Endodermal cell (in vitro differentiated cells): Measurements from ENCODE around the gene EYS. TPM values are rescaled to one million over a fixed set of nuclear protein-coding genes. Genes with fewer than 3 reads are reported as not detected.
"Not testable (repeated sequence)": the region's sequence is repeated elsewhere in the genome, so short reads cannot be mapped to it uniquely, and the experiment has no call there.

Experiments
- DNase-seq: peaks from one replicate; pipeline ENCODE4 v3.0.0-alpha.2; 2017
- H3K27ac ChIP-seq: 2 replicates; pipeline ENCODE4 v1.5.1; 2013; ENCODE audit warnings: mild to moderate bottlenecking, low read depth, low read length, moderate library complexity
- H3K27me3 ChIP-seq: 2 replicates; pipeline ENCODE4 v1.6.1; 2013; ENCODE audit warnings: mild to moderate bottlenecking, low read length, moderate library complexity; ENCODE audit not compliant: insufficient read depth, control insufficient read depth, poor library complexity, severe bottlenecking
- H3K36me3 ChIP-seq: 2 replicates; pipeline ENCODE4 v1.7.0; 2013; ENCODE audit warnings: mild to moderate bottlenecking, low read length, moderate library complexity; ENCODE audit not compliant: control insufficient read depth, insufficient read depth
- H3K4me1 ChIP-seq: one replicate; pipeline ENCODE4 v1.7.0; 2013; ENCODE audit warnings: low read length; ENCODE audit not compliant: control insufficient read depth, insufficient read depth
- H3K4me3 ChIP-seq: 2 replicates; pipeline ENCODE4 v1.5.1; 2013; ENCODE audit warnings: mild to moderate bottlenecking, low read length, moderate library complexity
- H3K9ac ChIP-seq: 2 replicates; pipeline ENCODE4 v1.6.1; 2013; ENCODE audit warnings: mild to moderate bottlenecking, low read length, moderate library complexity; ENCODE audit not compliant: poor library complexity, severe bottlenecking; ENCODE audit errors: extremely low read depth
- H3K9me3 ChIP-seq: 2 replicates; pipeline ENCODE4 v1.6.1; 2013; ENCODE audit warnings: mild to moderate bottlenecking, low read length, moderate library complexity; ENCODE audit not compliant: control insufficient read depth
- H3K27ac Mint-ChIP-seq: 2 replicates; pipeline ENCODE4 v1.8.0; 2020; ENCODE audit warnings: mixed read lengths
- H3K27me3 Mint-ChIP-seq: 2 replicates; pipeline ENCODE4 v1.8.0; 2021; ENCODE audit warnings: mild to moderate bottlenecking, mixed read lengths; ENCODE audit not compliant: insufficient read depth
- H3K36me3 Mint-ChIP-seq: 2 replicates; pipeline ENCODE4 v1.8.0; 2020; ENCODE audit warnings: low read depth, mixed read lengths
- H3K4me1 Mint-ChIP-seq: 2 replicates; pipeline ENCODE4 v1.8.0; 2020; ENCODE audit warnings: mixed read lengths
- H3K4me3 Mint-ChIP-seq: 2 replicates; pipeline ENCODE4 v1.8.0; 2020; ENCODE audit warnings: mild to moderate bottlenecking, moderate library complexity, mixed read lengths
- H3K9me3 Mint-ChIP-seq: 2 replicates; pipeline ENCODE4 v1.8.0; 2020; ENCODE audit warnings: mild to moderate bottlenecking, mixed read lengths
- CTCF ChIP-seq: fragments of 200-600 bp; sonication (generic); conservative IDR thresholded peaks from 2 replicates; pipeline ENCODE4 v1.5.0; 2021; ENCODE audit warnings: antibody characterized with exemption, mild to moderate bottlenecking
- WGBS, 2 experiments: methylation state at CpG; one replicate each; pipeline versions ENCODE4 v1.1.5 to v1.1.7; 2013; ENCODE audit warnings: missing lambda C conversion rate in 2 of 2, mixed read lengths in 1 of 2; ENCODE audit not compliant: insufficient coverage in 1 of 2, insufficient read length in 1 of 2; 5-methylcytosine and 5-hydroxymethylcytosine counted together
- total RNA-seq, 2 donors: library from RNA; stranded (reverse); fragmentation: NEBNext Ultra II Directional in 1 of 2; extraction: Animal tissue kit (Norgen Biotek cat#: 25700) in 1 of 2; gene quantifications; 2 replicates in 1 of 2; 3 replicates in 1 of 2; pipeline ENCODE4 v1.2.1, GENCODE V29; 2021

Gene EYS
- total RNA-seq, 2 donors from 2014 or later: 0.31 to 0.70 TPM

- no peaks in the 10 kb centered on the region for H3K9me3 Mint-ChIP-seq
- Histone ChIP-seq H3K4me1 (no peaks in the 10 kb centered on the region), H3K9ac (no peak overlapping the region), H3K27ac (no peak overlapping the region), H3K4me3 (no peak overlapping the region), H3K9me3 (no peaks in the 10 kb centered on the region), H3K27me3 (no peaks in the 10 kb centered on the region), H3K36me3 (no peaks in the 10 kb centered on the region)
- H3K4me3 Mint-ChIP-seq: no peak overlapping the region
- WGBS, 2 experiments: 94 to 100% methylated on average over 1 to 2 of the region's 2 CpGs
- peak overlapping the region; percentile 20 for H3K27ac Mint-ChIP-seq
- H3K36me3 Mint-ChIP-seq: no peaks in the 10 kb centered on the region
- H3K4me1 Mint-ChIP-seq: peaks cover 4% of the 10 kb centered on the region
- TF ChIP-seq CTCF: no peak
- H3K27me3 Mint-ChIP-seq: no peaks in the 10 kb centered on the region
- no peak for DNase-seq
Measured at GRCh38 chr6:63968650-63969049, 1738.4 kb downstream of the EYS start.

- H3K27me3 Mint-ChIP-seq: no peaks in the 10 kb centered on the region
- no peak overlapping the region for H3K9ac ChIP-seq
- H3K27me3 ChIP-seq: no peaks in the 10 kb centered on the region
- no peak overlapping the region for H3K4me3 ChIP-seq
- no peak for DNase-seq
- H3K9me3 Mint-ChIP-seq: peaks cover 11% of the 10 kb centered on the region
- H3K27ac ChIP-seq: peak overlapping the region; percentile 4
- no peak for TF ChIP-seq CTCF
- H3K4me1 Mint-ChIP-seq: peaks cover 4% of the 10 kb centered on the region
- peaks cover 3% of the 10 kb centered on the region for H3K36me3 Mint-ChIP-seq
- H3K4me3 Mint-ChIP-seq: no peak overlapping the region
- peaks cover 4% of the 10 kb centered on the region for H3K9me3 ChIP-seq
- H3K27ac Mint-ChIP-seq: no peak overlapping the region
- H3K36me3 ChIP-seq: no peaks in the 10 kb centered on the region
- H3K4me1 ChIP-seq: no peaks in the 10 kb centered on the region
Measured at GRCh38 chr6:63964366-63964765, 1742.7 kb downstream of the EYS start.

- Histone ChIP-seq H3K36me3 (no peaks in the 10 kb centered on the region), H3K9me3 (peaks cover 8% of the 10 kb centered on the region), H3K27me3 (no peaks in the 10 kb centered on the region), H3K4me1 (no peaks in the 10 kb centered on the region), H3K4me3 (no peak overlapping the region), H3K9ac (no peak overlapping the region), H3K27ac (peak overlapping the region; percentile 4)
- Mint-ChIP-seq H3K36me3 (peaks cover 3% of the 10 kb centered on the region), H3K4me1 (peaks cover 4% of the 10 kb centered on the region), H3K9me3 (peaks cover 16% of the 10 kb centered on the region), H3K4me3 (no peak overlapping the region), H3K27ac (no peak overlapping the region), H3K27me3 (no peaks in the 10 kb centered on the region)
- no peak for TF ChIP-seq CTCF
- no peak for DNase-seq
Measured at GRCh38 chr6:63963769-63964315, 1743.2 kb downstream of the EYS start.

- H3K27me3 Mint-ChIP-seq, H3K4me1 Mint-ChIP-seq, H3K9ac ChIP-seq, H3K36me3 Mint-ChIP-seq, H3K4me3 ChIP-seq, H3K4me3 Mint-ChIP-seq, H3K27me3 ChIP-seq, H3K27ac Mint-ChIP-seq, H3K36me3 ChIP-seq, H3K4me1 ChIP-seq, DNase-seq, H3K9me3 Mint-ChIP-seq, H3K27ac ChIP-seq: not testable (repeated sequence)
- peaks cover 16% of the 10 kb centered on the region for H3K9me3 ChIP-seq
- WGBS, 2 experiments: 93 to 100% methylated on average over 1 to 3 of the region's 3 CpGs
Measured at GRCh38 chr6:63953336-63954021, 1753.5 kb downstream of the EYS start.
